SJSA1 (cell line): ENCODE results near the gene RNF10. TPM values are rescaled to one million over a fixed set of nuclear protein-coding genes. Genes with fewer than 3 reads are reported as not detected.

ENCODE experiments used
- DNase-seq, 2 experiments: peaks; one replicate each; pipeline ENCODE4 v3.0.0-alpha.2; 2015 to 2020; ENCODE audit warnings: low spot score in 2 of 2, low read depth in 1 of 2
- H3K27ac ChIP-seq: fragments of 250-450 bp; sonication (Bioruptor Pico); 2 replicates; pipeline ENCODE4 v1.5.1; 2020; ENCODE audit warnings: mild to moderate bottlenecking, moderate library complexity
- H3K27me3 ChIP-seq: fragments of 250-450 bp; sonication (Bioruptor Pico); replicated peaks from 2 replicates; pipeline ENCODE4 v1.5.1; 2020; ENCODE audit warnings: mild to moderate bottlenecking, moderate library complexity
- H3K36me3 ChIP-seq: fragments of 250-450 bp; sonication (Bioruptor Pico); 2 replicates; pipeline ENCODE4 v1.5.1; 2020; ENCODE audit warnings: mild to moderate bottlenecking
- H3K4me1 ChIP-seq: fragments of 250-450 bp; sonication (Bioruptor Pico); replicated peaks from 2 replicates; pipeline ENCODE4 v1.6.1; 2021; ENCODE audit warnings: mild to moderate bottlenecking
- H3K4me3 ChIP-seq: fragments of 250-450 bp; sonication (Bioruptor Pico); 2 replicates; pipeline ENCODE4 v1.5.1; 2020; ENCODE audit warnings: mild to moderate bottlenecking
- H3K9me3 ChIP-seq: fragments of 250-450 bp; sonication (Bioruptor Pico); replicated peaks from 2 replicates; pipeline ENCODE4 v1.5.1; 2020; ENCODE audit warnings: mild to moderate bottlenecking
- total RNA-seq: library from RNA; depleted of rRNA; stranded (reverse); fragments of >200 nt; shearing (Covaris generic); gene quantifications from 2 replicates; pipeline ENCODE4 v1.2.3, GENCODE V29; 2014

Gene RNF10
- total RNA-seq, 1 experiment from 2014 or later: 54.7 TPM

GRCh38 chr12:120574106-120574505 lies 40.0 kb downstream of the RNF10 start:
- no peak overlapping the region for H3K27ac ChIP-seq
- peaks cover 91% of the 10 kb centered on the region for H3K36me3 ChIP-seq
- H3K27me3 ChIP-seq: no peaks in the 10 kb centered on the region
- H3K4me1 ChIP-seq: no peaks in the 10 kb centered on the region
- no peaks in the 10 kb centered on the region for H3K9me3 ChIP-seq
- H3K4me3 ChIP-seq: no peak overlapping the region
- DNase-seq: no peak

DNA sequence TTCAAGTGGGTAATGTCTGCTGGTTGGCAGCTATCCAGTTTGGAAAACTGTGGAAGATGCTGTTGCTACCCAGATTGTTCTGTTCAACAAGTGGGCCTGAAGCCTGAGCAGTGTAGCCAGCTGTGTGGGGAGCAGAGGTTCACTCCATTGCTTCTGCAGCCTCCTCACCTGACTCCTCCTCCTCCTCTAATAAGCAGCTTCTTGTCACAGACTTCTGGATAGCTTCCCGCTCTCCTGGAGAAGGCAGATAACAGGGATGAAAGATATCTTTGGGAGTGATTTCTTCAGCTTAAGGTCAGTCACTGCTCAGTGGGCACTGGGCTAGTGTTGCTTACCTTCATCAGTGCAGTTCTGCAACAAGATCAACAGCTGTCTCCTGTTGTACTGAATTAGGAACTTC lies 45.0 kb downstream of the RNF10 start:
- peaks cover 9% of the 10 kb centered on the region; the same call in 1 of the 2 replicates for H3K27me3 ChIP-seq
- peaks cover 60% of the 10 kb centered on the region for H3K36me3 ChIP-seq
- peaks cover 15% of the 10 kb centered on the region for H3K4me1 ChIP-seq
- no peak overlapping the region for H3K4me3 ChIP-seq
- no peak overlapping the region for H3K27ac ChIP-seq
- DNase-seq: no peak
- no peaks in the 10 kb centered on the region for H3K9me3 ChIP-seq

GRCh38 chr12:120580787-120581723 lies 46.9 kb downstream of the RNF10 start, which contains the start of gene POP5:
Gene POP5, minus strand, starts transcription at chr12:120581402. Its CDS starts 40 bp downstream, at chr12:120581362.
- peaks cover 16% of the 10 kb centered on the region; the same call in 1 of the 2 replicates for H3K27me3 ChIP-seq
- H3K9me3 ChIP-seq: no peaks in the 10 kb centered on the region
- peaks cover 41% of the 10 kb centered on the region for H3K36me3 ChIP-seq
- H3K4me3 ChIP-seq: peak within 1 kb of the TSS; percentile 73
- peak; percentile 86 to 96 for DNase-seq
- H3K4me1 ChIP-seq: peaks cover 22% of the 10 kb centered on the region
- no peak within 1 kb of the TSS; the same call in 1 of the 2 replicates for H3K27ac ChIP-seq

DNA sequence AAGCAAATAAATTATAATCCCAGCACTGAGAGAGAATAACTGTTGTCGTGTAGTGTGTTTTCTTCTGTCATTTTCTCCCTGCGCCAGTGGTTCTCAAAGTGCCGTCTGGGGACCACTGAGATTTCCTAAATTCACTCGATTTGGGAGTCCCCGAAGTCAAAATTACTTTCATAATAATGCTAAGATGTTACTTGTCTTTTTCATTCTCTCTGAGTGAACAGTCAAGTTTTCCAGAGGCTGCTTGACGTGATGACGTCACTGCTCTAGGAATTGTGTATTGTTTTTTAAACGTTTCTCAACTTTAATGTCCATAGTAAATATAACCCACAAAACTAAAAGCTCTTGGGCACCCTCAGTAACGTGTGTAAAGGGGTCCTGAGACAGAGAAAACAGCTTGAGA lies 47.8 kb downstream of the RNF10 start:
- Histone ChIP-seq H3K27ac (no peak overlapping the region), H3K27me3 (peaks cover 16% of the 10 kb centered on the region; the same call in 1 of the 2 replicates), H3K4me3 (peak overlapping the region; percentile 73), H3K36me3 (peaks cover 31% of the 10 kb centered on the region), H3K4me1 (peaks cover 22% of the 10 kb centered on the region), H3K9me3 (no peaks in the 10 kb centered on the region)
- peak in 1 of 2 experiments; percentile 26 for DNase-seq

DNA sequence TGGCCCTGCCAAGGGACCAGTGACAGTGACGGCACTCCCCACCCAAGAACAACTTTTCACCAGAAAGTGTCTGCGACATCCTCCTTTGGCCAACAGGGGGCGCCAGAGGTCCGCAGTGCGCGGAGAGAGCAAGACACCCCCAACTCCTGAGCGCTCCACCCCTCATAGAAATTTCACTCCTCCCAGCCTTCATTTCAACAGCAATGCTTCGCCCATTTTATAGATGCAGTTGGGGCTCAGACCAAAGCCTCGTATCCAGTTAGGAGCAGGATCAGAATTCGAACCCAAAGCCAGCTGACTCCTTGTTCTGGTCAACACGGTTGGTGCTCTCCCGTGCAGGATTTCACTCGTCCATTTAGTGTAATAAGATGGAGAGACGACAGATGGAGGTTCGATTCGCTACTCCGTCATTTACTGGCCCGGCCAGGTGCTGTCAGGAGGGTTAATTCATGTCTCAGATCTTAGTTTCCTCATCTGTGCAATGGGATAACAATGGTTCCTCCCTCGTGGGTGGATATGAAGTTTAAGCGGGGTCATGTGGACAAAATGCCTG lies 49.4 kb downstream of the RNF10 start:
- no peak overlapping the region for H3K4me3 ChIP-seq
- H3K9me3 ChIP-seq: no peaks in the 10 kb centered on the region
- H3K27ac ChIP-seq: no peak overlapping the region
- DNase-seq: peak; percentile 62 to 69
- H3K4me1 ChIP-seq: peaks cover 22% of the 10 kb centered on the region
- H3K36me3 ChIP-seq: peaks cover 16% of the 10 kb centered on the region
- H3K27me3 ChIP-seq: peaks cover 16% of the 10 kb centered on the region; the same call in 1 of the 2 replicates

DNA sequence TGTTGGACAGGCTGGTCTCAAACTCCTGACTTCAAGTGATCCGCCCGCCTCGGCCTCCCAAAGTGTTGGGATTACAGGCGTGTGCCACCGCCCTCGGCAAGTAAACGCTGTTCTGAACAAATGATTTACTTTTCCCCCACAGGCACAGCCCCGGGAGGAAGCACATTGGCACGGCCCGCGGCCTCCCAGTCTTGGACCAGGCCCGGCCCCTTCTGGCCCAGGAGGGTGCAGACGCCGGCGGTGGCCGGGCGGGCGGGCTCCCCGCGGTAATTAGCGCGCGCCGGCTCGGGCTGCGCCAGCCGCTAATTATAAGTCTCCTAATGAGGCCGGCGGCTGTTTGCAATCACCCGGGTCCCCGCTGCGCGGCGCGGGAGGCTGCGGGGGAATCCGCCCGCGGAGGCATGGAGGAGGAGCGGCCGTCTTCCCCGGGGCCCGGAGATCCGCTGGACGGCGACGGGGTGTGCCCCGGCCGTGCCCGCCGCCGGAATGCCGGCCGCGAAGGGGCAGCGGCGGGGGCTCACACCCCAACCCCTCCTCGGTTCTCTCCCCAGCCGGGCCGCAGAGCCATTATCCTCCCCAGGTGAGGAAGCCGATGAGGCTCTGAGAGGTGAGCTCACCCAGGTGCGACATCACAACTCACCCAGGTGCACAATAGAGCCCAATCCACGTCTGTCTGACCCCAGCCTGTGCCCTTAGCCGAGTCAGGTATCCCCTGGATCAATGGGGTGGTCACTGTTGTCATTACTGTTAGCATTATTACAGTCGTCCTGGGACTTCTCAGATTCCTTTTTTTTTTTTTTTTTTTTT lies 50.4 kb downstream of the RNF10 start:
- peaks cover 16% of the 10 kb centered on the region; the same call in 1 of the 2 replicates for H3K27me3 ChIP-seq
- DNase-seq: peak in 1 of 2 experiments; percentile 15
- H3K27ac ChIP-seq: no peak overlapping the region
- peak overlapping the region; percentile 21 for H3K4me3 ChIP-seq
- H3K9me3 ChIP-seq: no peaks in the 10 kb centered on the region
- peaks cover 6% of the 10 kb centered on the region for H3K36me3 ChIP-seq
- peaks cover 22% of the 10 kb centered on the region for H3K4me1 ChIP-seq

DNA sequence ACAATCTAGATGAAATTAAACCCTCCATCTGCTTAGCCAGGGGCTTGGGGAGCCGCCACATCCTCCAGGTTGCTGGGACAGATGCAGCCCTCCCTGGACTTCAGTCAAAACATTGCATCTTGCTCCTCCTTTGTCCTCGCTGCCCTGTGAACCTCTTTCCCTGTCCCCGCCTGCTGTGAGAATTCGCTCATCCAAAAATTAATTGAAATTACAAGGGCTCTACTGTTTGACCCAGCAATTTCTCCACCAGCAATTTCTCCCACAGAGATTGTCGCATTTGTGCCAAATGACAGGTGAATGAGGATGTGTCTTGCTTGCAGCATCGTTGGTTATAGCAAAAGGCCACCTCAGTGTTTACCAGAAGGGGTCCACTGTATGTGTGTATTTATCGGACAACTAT lies 52.0 kb downstream of the RNF10 start:
- Histone ChIP-seq H3K27ac (no peak overlapping the region), H3K36me3 (no peaks in the 10 kb centered on the region), H3K27me3 (peaks cover 16% of the 10 kb centered on the region; the same call in 1 of the 2 replicates), H3K4me1 (peaks cover 16% of the 10 kb centered on the region), H3K9me3 (no peaks in the 10 kb centered on the region), H3K4me3 (no peak overlapping the region)
- DNase-seq: no peak

- Histone ChIP-seq H3K4me3 (no peak overlapping the region), H3K9me3 (no peaks in the 10 kb centered on the region), H3K27ac (no peak overlapping the region), H3K4me1 (peaks cover 16% of the 10 kb centered on the region), H3K27me3 (peaks cover 16% of the 10 kb centered on the region; the same call in 1 of the 2 replicates), H3K36me3 (no peaks in the 10 kb centered on the region)
- no peak for DNase-seq
Measured at GRCh38 chr12:120586860-120587259, 52.7 kb downstream of the RNF10 start.

DNA sequence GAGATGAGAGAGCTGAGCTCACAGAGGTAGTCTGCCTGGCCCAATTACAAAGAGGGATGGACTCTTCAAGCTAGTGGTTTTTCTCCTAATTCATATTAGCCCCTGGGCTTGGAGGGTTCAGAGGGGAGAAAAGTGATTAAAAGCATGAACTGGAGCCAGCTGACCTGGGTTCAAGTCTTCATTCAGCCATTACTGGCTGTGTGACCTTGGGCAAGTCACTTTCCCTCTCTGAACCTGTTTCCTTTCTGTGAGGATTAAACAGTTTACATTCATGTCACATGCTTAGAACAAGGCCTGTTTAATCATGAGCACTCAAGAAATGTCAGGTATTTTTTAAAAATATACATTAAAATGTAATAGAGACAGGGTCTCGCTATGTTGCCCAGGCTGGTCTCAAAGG lies 54.2 kb downstream of the RNF10 start:
- H3K4me3 ChIP-seq: no peak overlapping the region
- DNase-seq: no peak
- H3K27ac ChIP-seq: no peak overlapping the region
- peaks cover 10% of the 10 kb centered on the region for H3K4me1 ChIP-seq
- peaks cover 15% of the 10 kb centered on the region; the same call in 1 of the 2 replicates for H3K27me3 ChIP-seq
- H3K9me3 ChIP-seq: no peaks in the 10 kb centered on the region
- H3K36me3 ChIP-seq: no peaks in the 10 kb centered on the region

DNA sequence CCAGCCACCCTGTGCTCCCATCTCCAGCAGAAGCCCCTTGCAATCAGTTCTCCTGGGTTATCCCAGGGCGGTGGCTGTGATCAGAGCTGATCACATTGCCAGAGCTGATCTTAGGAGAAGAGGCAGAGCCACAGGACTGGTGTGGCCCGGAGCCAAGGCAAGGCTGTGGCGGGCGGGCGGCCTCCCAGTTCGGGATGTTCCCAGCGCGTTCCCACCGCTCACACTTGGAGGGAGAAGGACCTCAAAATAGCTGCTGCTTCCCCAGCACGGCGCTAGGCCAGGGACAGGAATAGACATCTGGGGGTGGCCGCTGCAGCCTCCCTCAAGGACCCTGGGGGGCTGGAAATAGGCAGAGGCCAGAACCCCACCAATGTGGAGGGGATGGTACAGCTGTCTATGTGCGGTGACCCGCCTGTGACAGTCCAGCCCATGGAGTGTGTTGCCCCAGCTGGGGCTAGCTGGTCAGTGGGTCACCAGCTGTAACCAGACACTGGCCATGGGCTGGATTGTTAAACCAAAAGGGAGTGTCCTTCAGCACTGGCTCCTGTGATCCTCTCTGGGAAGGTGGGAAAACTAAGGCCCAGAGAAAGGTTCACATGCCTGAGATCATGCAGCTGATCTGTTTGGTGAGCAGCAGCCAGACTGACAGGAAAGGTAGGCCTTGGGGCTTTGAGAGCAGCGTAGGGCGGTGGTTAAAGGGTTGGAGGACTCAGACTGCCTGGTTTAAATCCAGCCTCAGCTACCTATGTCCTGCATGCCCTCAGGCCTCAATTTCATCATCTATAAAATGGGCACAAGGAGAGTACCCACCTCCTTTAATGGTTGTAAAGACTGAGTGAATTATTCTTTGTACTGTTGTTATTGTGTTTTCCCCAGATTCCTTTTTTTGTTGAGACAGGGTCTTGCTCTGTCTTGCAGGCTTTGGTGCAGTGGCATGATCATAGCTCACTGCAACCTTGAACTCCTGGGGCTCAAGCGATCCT lies 55.1 kb downstream of the RNF10 start:
- Histone ChIP-seq H3K4me1 (peaks cover 6% of the 10 kb centered on the region), H3K27me3 (peaks cover 6% of the 10 kb centered on the region; the same call in 1 of the 2 replicates), H3K4me3 (no peak overlapping the region), H3K27ac (no peak overlapping the region), H3K9me3 (no peaks in the 10 kb centered on the region), H3K36me3 (no peaks in the 10 kb centered on the region)
- DNase-seq: no peak

DNA sequence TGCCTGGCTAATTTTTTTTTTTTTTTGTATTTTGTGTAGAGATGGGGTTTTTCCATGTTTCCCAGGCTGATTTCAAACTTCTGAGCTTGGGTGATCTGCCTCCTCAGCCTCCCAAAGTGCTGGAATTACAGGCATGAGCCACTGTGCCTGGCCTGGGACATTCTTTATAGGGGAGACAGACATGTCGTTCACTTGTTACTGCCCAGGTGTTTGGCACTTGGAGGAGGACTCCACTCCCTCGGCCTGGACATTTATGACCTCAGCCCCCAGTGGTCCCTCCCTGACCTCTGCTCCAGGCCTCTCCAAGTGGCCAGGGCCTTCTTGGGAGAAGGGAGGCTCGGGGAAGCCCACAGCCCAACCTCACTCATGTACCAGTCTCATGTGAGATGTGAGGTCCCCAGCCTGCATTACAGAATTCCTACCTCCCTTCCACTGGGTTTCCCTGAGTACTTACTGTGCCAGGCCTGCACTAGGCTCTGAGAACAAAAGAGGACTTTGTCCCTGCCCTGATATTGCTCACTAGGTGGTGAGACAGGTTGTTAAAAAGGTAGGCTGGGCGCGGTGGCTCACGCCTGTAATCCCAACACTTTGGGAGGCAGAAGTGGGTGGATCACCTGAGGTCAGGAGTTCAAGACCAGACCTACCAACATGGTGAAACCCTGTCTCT lies 56.7 kb downstream of the RNF10 start:
- Histone ChIP-seq H3K9me3 (no peaks in the 10 kb centered on the region), H3K4me1 (no peaks in the 10 kb centered on the region), H3K27ac (no peak overlapping the region), H3K27me3 (no peaks in the 10 kb centered on the region), H3K36me3 (no peaks in the 10 kb centered on the region), H3K4me3 (no peak overlapping the region)
- DNase-seq: no peak
